Activated CD4-positive, alpha-beta T cell treated with anti-CD3 and anti-CD28 coated beads, Interleukin-2, amount 10 ng/mL, durations not matched to agents 7 days and 5 days (primary cell): ENCODE data around the gene ALDH1A2. TPM values are rescaled to one million over a fixed set of nuclear protein-coding genes. Genes with fewer than 3 reads are reported as not detected.

Source experiments
- CTCF ChIA-PET: fragments of 350-600 bp; sonication (Branson Sonifier 250); formaldehyde crosslinking; loops from one replicate; lab custom pipeline; 2021; ENCODE audit warnings: antibody characterized with exemption; lab: Charles Lee
- POLR2A ChIA-PET: fragments of 350-600 bp; sonication (Branson Sonifier 250); formaldehyde crosslinking; loops from one replicate; lab custom pipeline; 2021; ENCODE audit warnings: antibody characterized with exemption; lab: Charles Lee
- DNase-seq: peaks from one replicate; pipeline ENCODE4 v3.0.0-alpha.2; 2020
- H3K27ac Mint-ChIP-seq: one replicate; pipeline ENCODE4 v1.8.0; 2021; ENCODE audit warnings: mild to moderate bottlenecking, moderate library complexity, mixed read lengths
- H3K27me3 Mint-ChIP-seq: one replicate; pipeline ENCODE4 v1.8.0; 2021; ENCODE audit warnings: mixed read lengths
- H3K36me3 Mint-ChIP-seq: one replicate; pipeline ENCODE4 v1.8.0; 2021; ENCODE audit warnings: low read depth, mixed read lengths
- H3K4me1 Mint-ChIP-seq: one replicate; pipeline ENCODE4 v1.8.0; 2021; ENCODE audit warnings: mixed read lengths
- H3K4me3 Mint-ChIP-seq: one replicate; pipeline ENCODE4 v1.8.0; 2021; ENCODE audit warnings: mild to moderate bottlenecking, moderate library complexity, mixed read lengths
- H3K9me3 Mint-ChIP-seq: one replicate; pipeline ENCODE4 v1.8.0; 2021; ENCODE audit warnings: mixed read lengths
- total RNA-seq, 2 experiments: library from RNA; stranded (reverse); gene quantifications; one replicate each; pipeline ENCODE4 v1.2.3, GENCODE V29; 2021

ALDH1A2 gene
- total RNA-seq, 2 experiments from 2014 or later: not detected

DNA sequence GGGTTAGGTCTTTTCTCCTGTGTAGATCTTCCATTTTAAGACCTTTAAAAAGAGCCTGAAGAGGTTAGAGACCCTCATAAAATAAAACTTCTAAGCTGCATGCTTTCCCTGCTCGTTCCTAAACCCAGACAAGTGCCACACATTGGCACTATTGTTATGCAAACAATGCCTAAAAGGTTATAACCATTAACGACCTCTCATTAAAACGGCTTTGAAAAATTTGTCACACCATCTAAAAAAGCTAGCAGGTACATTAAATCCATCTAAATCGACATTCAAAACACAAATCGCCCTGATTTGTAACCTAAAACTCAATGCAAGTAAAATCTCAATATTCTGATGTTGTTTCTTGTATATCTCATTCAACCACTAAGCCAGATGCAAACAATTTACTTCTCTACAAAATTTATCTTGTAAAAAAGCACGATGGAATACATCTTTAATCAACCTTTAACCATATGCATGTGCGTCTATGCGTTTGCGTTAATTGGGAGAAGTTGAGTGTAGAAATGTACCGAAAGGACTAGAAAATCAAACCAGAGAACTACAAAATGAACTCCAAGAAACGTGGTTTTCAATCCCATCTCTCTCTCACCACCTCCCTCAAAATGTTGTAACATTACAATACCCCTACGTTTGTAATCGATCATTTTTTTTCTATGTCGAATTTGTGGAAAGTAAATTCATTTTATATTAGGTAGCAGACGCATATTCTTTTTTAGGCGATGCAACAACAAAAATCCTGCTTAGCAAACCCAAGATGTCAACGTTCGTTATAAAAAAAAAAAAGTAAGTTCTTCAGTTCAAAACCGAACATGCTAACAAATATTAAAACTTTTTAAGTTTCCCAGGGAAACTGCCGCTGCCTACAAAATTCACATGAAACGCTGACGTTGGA is 1.2 kb downstream of the ALDH1A2 start:
- no peaks in the 10 kb centered on the region for H3K36me3 Mint-ChIP-seq
- DNase-seq: no peak
- CTCF ChIA-PET: no interaction called here
- H3K4me3 Mint-ChIP-seq: no peak overlapping the region
- peaks cover 71% of the 10 kb centered on the region for H3K27me3 Mint-ChIP-seq
- POLR2A ChIA-PET: no interaction called here
- H3K9me3 Mint-ChIP-seq: no peaks in the 10 kb centered on the region
- peak overlapping the region; percentile 63 for H3K27ac Mint-ChIP-seq
- peaks cover 4% of the 10 kb centered on the region for H3K4me1 Mint-ChIP-seq

DNA sequence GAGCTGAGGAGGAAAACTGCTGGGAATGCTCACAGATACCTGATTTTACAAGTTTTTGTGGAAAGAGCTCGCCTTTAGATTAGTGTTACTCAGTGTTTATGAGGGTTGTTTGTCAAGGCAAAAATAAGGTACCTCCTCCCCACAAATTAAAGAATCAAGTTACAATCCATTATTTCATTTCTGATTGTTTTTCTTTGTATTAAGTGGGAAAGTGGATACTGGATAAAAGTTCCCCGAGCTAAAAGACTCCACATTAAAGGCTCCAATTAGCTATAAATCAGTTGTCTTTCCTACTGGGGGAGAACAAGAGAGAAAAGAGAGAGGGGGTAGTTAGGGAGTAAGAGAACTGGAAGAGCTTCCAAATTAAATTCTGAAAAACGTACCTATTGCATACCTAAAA is 1.9 kb downstream of the ALDH1A2 start:
- Mint-ChIP-seq H3K27me3 (peaks cover 70% of the 10 kb centered on the region), H3K4me1 (peaks cover 4% of the 10 kb centered on the region), H3K9me3 (no peaks in the 10 kb centered on the region), H3K4me3 (no peak overlapping the region), H3K36me3 (no peaks in the 10 kb centered on the region), H3K27ac (no peak overlapping the region)
- DNase-seq: no peak
- POLR2A ChIA-PET: no interaction called here
- CTCF ChIA-PET: no interaction called here

DNA sequence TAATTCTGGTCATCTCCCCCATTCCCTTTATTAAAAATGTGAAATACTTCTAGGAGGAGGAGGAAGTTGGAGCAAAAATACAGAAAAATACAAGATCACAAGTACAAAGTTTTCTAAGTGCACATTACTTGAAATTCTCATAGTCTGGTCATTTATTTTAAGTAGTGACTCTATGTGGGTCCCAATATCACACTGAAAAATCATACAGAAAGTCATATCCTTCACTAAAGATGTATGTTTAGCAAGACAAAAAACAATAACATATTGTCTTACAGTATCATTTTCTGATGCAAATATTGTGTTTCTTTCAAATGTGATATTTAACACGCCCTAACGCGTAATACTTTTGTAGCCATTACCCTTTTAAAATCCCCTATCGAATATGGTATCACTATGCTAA is 2.5 kb downstream of the ALDH1A2 start:
- ChIA-PET CTCF (no interaction called here), POLR2A (no interaction called here)
- no peak overlapping the region for H3K27ac Mint-ChIP-seq
- no peaks in the 10 kb centered on the region for H3K36me3 Mint-ChIP-seq
- H3K4me1 Mint-ChIP-seq: peaks cover 4% of the 10 kb centered on the region
- no peak overlapping the region for H3K4me3 Mint-ChIP-seq
- H3K27me3 Mint-ChIP-seq: peaks cover 69% of the 10 kb centered on the region
- DNase-seq: no peak
- H3K9me3 Mint-ChIP-seq: no peaks in the 10 kb centered on the region

DNA sequence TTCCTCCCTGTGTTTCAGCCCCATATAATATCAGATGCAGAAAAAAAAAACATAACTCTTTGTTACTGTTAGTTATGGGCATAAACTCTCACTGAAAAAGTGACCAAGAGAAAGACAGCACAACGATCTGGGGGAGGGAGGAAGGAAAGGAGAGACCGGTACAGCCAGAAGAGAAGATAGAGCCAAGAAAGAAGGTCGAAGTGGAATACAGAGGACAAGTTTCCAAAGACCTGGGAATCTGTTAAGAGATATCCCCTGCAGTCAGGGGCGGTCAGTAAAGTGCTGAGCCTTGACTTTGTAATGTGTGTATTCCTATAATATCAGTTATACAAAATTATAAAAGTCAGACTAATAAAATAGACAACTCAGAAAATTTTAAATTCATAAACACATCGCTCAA is 3.3 kb downstream of the ALDH1A2 start:
- Mint-ChIP-seq H3K4me3 (no peak overlapping the region), H3K4me1 (peaks cover 4% of the 10 kb centered on the region), H3K9me3 (no peaks in the 10 kb centered on the region), H3K36me3 (no peaks in the 10 kb centered on the region), H3K27ac (no peak overlapping the region), H3K27me3 (peaks cover 66% of the 10 kb centered on the region)
- CTCF ChIA-PET: no interaction called here
- no peak for DNase-seq
- POLR2A ChIA-PET: no interaction called here

DNA sequence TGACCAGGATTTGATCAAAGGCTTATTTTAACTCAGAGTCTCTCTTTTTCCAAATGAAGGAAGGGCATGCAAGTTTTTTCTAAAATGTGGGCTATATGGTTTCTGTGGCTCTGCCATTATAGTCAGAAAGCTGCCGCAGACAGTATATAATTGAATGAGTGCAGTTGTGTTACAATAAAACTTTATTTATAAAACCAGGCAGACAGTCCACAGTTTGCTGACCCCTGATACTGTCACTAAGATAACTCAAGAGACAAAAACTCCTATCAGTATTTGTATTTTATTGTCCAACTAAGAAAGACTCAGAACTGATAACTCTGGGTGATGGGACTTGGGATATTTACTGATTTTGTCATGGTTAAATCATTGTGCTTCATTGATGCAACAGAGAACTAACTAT is 4.9 kb downstream of the ALDH1A2 start:
- H3K36me3 Mint-ChIP-seq: no peaks in the 10 kb centered on the region
- POLR2A ChIA-PET: no interaction called here
- no peak for DNase-seq
- H3K4me3 Mint-ChIP-seq: no peak overlapping the region
- H3K27me3 Mint-ChIP-seq: peaks cover 69% of the 10 kb centered on the region
- no peaks in the 10 kb centered on the region for H3K9me3 Mint-ChIP-seq
- H3K4me1 Mint-ChIP-seq: no peaks in the 10 kb centered on the region
- CTCF ChIA-PET: no interaction called here
- no peak overlapping the region for H3K27ac Mint-ChIP-seq

DNA sequence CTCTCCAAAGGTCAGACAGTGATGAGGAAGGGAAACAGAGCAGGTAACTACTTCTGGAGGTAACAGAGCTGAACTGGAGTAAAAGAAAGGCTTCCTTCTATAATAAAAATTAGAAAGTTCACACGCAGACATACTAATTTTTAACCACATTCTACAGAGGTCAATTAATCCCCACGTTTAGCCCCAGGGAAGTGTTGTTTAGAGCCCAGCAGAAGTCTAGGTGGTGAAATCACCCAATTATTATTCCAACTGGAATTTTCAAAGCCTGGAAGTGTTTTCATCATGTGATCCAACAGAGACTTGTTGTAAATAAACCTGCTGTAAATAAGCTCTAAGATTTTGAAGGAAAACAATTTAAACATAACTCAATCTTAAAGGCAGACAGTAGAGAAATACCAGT is 6.8 kb downstream of the ALDH1A2 start:
- no peak for DNase-seq
- Mint-ChIP-seq H3K4me1 (no peaks in the 10 kb centered on the region), H3K36me3 (no peaks in the 10 kb centered on the region), H3K27me3 (peaks cover 70% of the 10 kb centered on the region), H3K9me3 (no peaks in the 10 kb centered on the region), H3K4me3 (no peak overlapping the region), H3K27ac (no peak overlapping the region)
- POLR2A ChIA-PET: no interaction called here
- CTCF ChIA-PET: no interaction called here

DNA sequence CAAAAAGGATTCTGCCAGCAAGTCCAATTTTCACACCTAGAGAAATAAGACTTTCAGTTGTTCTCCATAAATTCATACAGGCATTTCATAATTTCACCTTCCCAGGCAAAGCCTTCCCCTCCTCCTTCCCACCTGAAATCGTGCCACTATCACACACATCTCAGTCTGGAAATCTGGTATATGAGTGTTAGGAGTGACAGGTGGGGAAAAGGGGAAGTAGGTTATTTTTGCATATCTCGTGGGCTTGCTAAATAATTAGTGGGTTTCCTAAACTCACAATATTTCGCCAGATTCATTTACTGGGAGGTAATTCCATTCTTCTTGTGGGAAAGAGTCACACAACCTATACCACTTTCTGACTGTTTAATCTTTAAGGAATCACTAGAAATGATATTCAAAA is 7.4 kb downstream of the ALDH1A2 start:
- H3K4me1 Mint-ChIP-seq: no peaks in the 10 kb centered on the region
- no peaks in the 10 kb centered on the region for H3K36me3 Mint-ChIP-seq
- CTCF ChIA-PET: no interaction called here
- no peaks in the 10 kb centered on the region for H3K9me3 Mint-ChIP-seq
- H3K4me3 Mint-ChIP-seq: no peak overlapping the region
- no peak for DNase-seq
- no peak overlapping the region for H3K27ac Mint-ChIP-seq
- POLR2A ChIA-PET: no interaction called here
- peaks cover 68% of the 10 kb centered on the region for H3K27me3 Mint-ChIP-seq

DNA sequence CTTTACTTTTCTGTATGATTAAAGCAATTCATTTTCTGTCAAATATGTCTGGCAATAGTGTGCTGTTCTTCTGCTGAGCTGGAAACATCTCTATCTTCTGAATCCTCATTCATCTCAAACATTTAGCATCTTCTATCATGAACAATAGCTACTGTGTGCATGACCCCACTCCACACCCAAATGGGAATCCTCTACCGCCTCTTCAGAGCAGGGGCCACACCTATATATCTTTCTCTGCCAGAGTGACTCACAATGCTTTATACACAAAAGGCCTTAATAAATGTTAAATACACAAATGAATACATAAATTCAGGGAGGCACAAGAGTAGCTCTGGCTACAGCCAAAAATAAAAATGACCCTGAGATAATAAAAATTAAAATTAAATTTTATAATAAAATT is 8.0 kb downstream of the ALDH1A2 start:
- Mint-ChIP-seq H3K4me3 (no peak overlapping the region), H3K27ac (no peak overlapping the region), H3K4me1 (no peaks in the 10 kb centered on the region), H3K27me3 (peaks cover 63% of the 10 kb centered on the region), H3K9me3 (no peaks in the 10 kb centered on the region), H3K36me3 (no peaks in the 10 kb centered on the region)
- POLR2A ChIA-PET: no interaction called here
- DNase-seq: no peak
- CTCF ChIA-PET: no interaction called here

DNA sequence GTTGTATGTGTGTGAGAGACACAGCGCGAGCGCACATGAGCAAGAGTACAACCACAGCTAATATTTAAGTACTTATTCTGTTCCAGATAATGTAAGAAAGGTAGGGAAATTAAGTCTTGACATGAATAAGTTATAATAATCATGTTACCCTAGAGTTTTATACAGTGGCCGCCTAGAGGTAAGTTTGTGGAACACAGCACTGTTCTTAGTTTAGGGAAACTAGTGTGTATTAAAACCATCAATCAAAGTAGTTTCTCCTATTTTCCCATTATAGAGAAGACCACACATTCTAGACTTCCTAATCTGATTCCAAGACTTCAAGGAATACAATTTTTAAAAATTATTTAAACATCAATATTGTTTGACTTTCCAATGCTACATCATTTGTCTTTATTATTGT is 9.5 kb downstream of the ALDH1A2 start:
- no peaks in the 10 kb centered on the region for H3K4me1 Mint-ChIP-seq
- H3K4me3 Mint-ChIP-seq: no peak overlapping the region
- no peaks in the 10 kb centered on the region for H3K9me3 Mint-ChIP-seq
- H3K27me3 Mint-ChIP-seq: peaks cover 53% of the 10 kb centered on the region
- no peak overlapping the region for H3K27ac Mint-ChIP-seq
- no peaks in the 10 kb centered on the region for H3K36me3 Mint-ChIP-seq
- ChIA-PET CTCF (no interaction called here), POLR2A (no interaction called here)
- DNase-seq: no peak

DNA sequence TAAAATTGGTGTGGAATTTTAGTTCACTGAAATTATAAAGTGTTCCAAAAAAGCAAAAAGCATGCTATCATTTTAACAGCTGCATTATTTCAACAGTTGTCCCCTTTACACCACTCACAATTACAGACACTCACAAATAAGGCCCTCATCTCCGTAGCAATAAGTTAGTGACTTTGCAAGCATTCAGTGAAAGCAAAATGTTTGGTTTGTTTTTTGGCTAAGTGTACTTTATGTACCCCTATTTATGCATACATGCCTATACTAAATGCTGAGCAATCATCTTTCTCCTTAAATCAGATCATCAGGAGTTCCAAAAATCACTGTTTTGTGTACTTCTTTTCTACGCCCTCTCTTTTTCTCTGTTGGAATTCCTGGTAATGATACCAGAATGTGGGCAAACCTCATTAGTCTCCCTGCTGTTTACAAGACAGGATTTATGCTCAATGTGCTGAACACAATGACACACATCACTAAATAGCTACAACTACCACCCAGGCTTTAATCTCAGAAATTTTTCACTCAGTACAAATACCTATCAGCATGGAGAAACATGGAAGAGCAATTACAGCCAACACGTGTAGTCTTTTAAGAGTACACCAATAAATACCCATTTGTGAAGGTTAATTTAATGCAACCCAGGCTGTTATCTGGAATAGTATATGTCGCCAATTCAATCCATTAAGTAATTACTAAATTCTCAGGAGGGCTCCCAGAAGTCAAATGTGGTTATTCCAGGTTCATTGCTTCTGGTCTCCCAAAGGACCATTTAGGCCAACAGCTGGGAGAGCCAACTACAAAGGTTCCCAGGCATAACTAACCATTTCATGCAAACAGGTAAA is 12.0 kb downstream of the ALDH1A2 start:
- Mint-ChIP-seq H3K4me1 (no peaks in the 10 kb centered on the region), H3K27me3 (peaks cover 52% of the 10 kb centered on the region), H3K36me3 (no peaks in the 10 kb centered on the region), H3K27ac (no peak overlapping the region), H3K4me3 (no peak overlapping the region), H3K9me3 (no peaks in the 10 kb centered on the region)
- CTCF ChIA-PET: no interaction called here
- POLR2A ChIA-PET: no interaction called here
- no peak for DNase-seq

DNA sequence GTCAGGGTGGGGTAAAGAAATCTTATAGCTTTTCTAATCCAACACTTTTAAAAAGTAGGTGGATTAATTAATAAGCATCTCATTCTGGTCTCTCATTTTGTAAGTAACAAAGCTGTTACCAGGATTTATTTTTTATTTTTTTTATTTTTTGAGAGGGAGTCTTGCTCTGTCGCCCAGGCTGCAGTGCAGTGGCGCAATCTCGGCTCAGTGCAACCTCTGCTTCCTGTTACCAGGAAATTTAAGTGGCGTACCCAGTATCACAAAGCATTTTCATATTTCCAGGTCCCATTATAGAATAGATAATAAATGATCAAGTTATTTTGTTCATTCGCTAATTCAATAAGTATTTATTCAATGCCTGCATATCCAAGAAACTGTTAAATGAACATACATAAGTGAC is 13.2 kb downstream of the ALDH1A2 start:
- POLR2A ChIA-PET: no interaction called here
- no peak for DNase-seq
- CTCF ChIA-PET: no interaction called here
- Mint-ChIP-seq H3K4me1 (no peaks in the 10 kb centered on the region), H3K4me3 (no peak overlapping the region), H3K36me3 (no peaks in the 10 kb centered on the region), H3K9me3 (no peaks in the 10 kb centered on the region), H3K27ac (no peak overlapping the region), H3K27me3 (peaks cover 48% of the 10 kb centered on the region)

DNA sequence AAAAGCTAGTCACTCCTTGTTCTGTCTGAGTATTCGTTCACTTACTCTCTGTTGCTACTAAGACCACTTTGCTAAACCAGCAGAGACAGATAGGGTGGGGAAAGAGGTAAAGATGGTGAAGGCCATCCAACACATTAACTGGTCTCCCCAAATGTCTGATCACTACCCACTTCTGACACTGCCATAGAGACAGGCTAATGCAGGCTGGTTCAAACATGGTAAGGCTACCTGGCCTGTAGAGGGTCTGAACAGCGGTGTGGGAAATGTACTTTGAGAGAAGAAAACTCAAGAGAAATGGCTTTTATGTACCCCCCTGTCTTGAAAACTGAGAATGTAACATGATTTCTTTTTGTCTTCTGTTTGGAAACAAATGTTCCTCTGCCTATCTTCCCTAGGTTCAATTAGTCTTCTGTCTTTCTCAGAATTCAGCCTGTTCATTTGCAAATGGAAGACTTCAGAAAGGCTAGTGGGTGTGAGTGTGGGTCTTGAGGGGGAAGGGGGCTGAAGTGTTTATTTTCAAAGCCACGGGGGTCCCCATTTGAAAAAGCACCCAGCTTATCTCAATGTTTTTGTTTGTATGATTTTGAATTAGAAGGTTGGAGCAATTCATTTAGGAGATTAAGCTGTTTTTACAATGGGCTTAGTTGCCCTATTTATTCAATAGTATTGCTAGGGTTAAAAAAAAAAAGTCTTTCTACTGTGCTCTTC is 15.8 kb downstream of the ALDH1A2 start:
- POLR2A ChIA-PET: no interaction called here
- no peak for DNase-seq
- Mint-ChIP-seq H3K27ac (no peak overlapping the region), H3K4me3 (no peak overlapping the region), H3K27me3 (peaks cover 40% of the 10 kb centered on the region), H3K9me3 (no peaks in the 10 kb centered on the region), H3K36me3 (no peaks in the 10 kb centered on the region), H3K4me1 (no peaks in the 10 kb centered on the region)
- CTCF ChIA-PET: interaction anchor here (0.7 kb wide), 1 partner anchor 1559 kb away, joined by 3 read pairs; no protein-coding TSS in a partner anchor

DNA sequence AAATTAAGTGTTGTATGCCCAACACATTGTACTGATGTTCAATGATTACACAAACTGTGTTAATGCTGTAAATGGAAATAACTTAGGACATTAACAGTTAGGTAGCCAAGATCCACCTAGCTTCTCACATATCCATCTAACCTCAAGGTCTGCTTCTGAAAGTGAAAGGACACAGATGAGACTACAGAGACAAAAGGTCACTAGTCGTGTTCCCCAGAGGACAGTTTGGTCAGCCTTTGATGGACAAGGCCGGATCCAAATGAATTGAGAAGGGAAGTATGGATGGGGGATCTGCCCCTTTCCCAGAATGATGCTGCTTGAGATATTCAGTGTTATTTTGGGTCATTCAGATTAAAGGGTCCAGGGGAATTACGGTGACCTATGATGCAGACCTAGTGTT is 17.2 kb downstream of the ALDH1A2 start:
- Mint-ChIP-seq H3K9me3 (no peaks in the 10 kb centered on the region), H3K27me3 (peaks cover 35% of the 10 kb centered on the region), H3K4me1 (no peaks in the 10 kb centered on the region), H3K36me3 (no peaks in the 10 kb centered on the region), H3K4me3 (no peak overlapping the region), H3K27ac (no peak overlapping the region)
- no peak for DNase-seq
- ChIA-PET POLR2A (no interaction called here), CTCF (interaction anchor here (0.8 kb wide), 1 partner anchor 19 kb away, joined by 3 read pairs; no protein-coding TSS in a partner anchor)
